HG02970 (cell line): ENCODE measurements around the gene HADHA.

ENCODE experiments used
- ATAC-seq: cut with Tn5 transposase; IDR thresholded peaks from one replicate; pipeline ENCODE4 v1.9.1; 2021; ENCODE audit warnings: mild to moderate bottlenecking, moderate library complexity, moderate number of reproducible peaks; ENCODE audit not compliant: unreplicated experiment, low FRiP score

Gene HADHA

GRCh38 chr2:26195040-26195984, 49.1 kb downstream of the HADHA start:
- ATAC-seq = no peak

- no peak for ATAC-seq
Measured at GRCh38 chr2:26193578-26194231, 50.7 kb downstream of the HADHA start.

GRCh38 chr2:26191316-26192159, 52.9 kb downstream of the HADHA start:
- ATAC-seq = no peak

- no peak for ATAC-seq
Measured at GRCh38 chr2:26190369-26190768, 54.1 kb downstream of the HADHA start.

- no peak for ATAC-seq
Measured at GRCh38 chr2:26189751-26190150, 54.7 kb downstream of the HADHA start.

GRCh38 chr2:26189123-26189522, 55.3 kb downstream of the HADHA start:
- ATAC-seq = no peak

GRCh38 chr2:26187537-26188104, 56.8 kb downstream of the HADHA start:
- ATAC-seq = no peak

- ATAC-seq = no peak
Measured at GRCh38 chr2:26187114-26187513, 57.3 kb downstream of the HADHA start.

GRCh38 chr2:26185954-26186770, 58.3 kb downstream of the HADHA start:
- no peak for ATAC-seq

- no peak for ATAC-seq
Measured at GRCh38 chr2:26185304-26185928, 59.0 kb downstream of the HADHA start.

GRCh38 chr2:26184555-26185303, 59.7 kb downstream of the HADHA start:
- peak; percentile 75 for ATAC-seq

- no peak for ATAC-seq
Measured at GRCh38 chr2:26184121-26184520, 60.3 kb downstream of the HADHA start.

GRCh38 chr2:26182887-26183630, 61.4 kb downstream of the HADHA start:
- no peak for ATAC-seq

GRCh38 chr2:26182441-26182840, 62.0 kb downstream of the HADHA start:
- ATAC-seq = no peak

GRCh38 chr2:26179446-26179913, 65.0 kb downstream of the HADHA start:
- ATAC-seq = no peak

- no peak for ATAC-seq
Measured at GRCh38 chr2:26178746-26179436, 65.5 kb downstream of the HADHA start.

GRCh38 chr2:26178246-26178645, 66.2 kb downstream of the HADHA start:
- ATAC-seq = no peak
